Body of pancreas (tissue), 4 donors: ENCODE results near the gene LOC101059915.
"Not testable (repeated sequence)": the region's sequence is repeated elsewhere in the genome, so short reads cannot be mapped to it uniquely, and the experiment has no call there.

ENCODE experiments used
- ATAC-seq: fragments of 150-250 bp; one replicate; pipeline ENCODE4 v1.9.1; 2016
- DNase-seq, 4 donors: peaks; one replicate each; pipeline ENCODE4 v3.0.0-alpha.2; 2019
- H3K27ac ChIP-seq, 4 donors: fragments of 200-600 bp; sonication (generic); 1 replicate in 3 of 4; 2 replicates in 1 of 4; pipeline versions ENCODE4 v1.5.1 to v1.6.1; 2016 to 2019; ENCODE audit warnings: mild to moderate bottlenecking in 1 of 4, mixed read lengths in 1 of 4, moderate library complexity in 1 of 4
- H3K27me3 ChIP-seq, 2 donors: fragments of 200-600 bp; sonication (generic); one replicate each; pipeline ENCODE4 v1.6.0; 2016; ENCODE audit warnings: mild to moderate bottlenecking in 1 of 2
- H3K36me3 ChIP-seq, 2 donors: fragments of 200-600 bp; sonication (generic); replicated peaks in 1 of 2; 2 replicates each; pipeline ENCODE4 v1.5.1; 2016; ENCODE audit warnings: low read depth in 2 of 2; ENCODE audit not compliant: insufficient read depth in 1 of 2
- H3K4me1 ChIP-seq: fragments of 200-600 bp; sonication (generic); one replicate; pipeline ENCODE4 v1.6.0; 2016
- H3K4me3 ChIP-seq, 2 donors: fragments of 200-600 bp; sonication (generic); 1 replicate in 1 of 2; 2 replicates in 1 of 2; pipeline ENCODE4 v1.5.1; 2016 to 2019
- H3K9me3 ChIP-seq, 3 donors: fragments of 200-600 bp; sonication (generic); 1 replicate in 2 of 3; 2 replicates in 1 of 3; pipeline ENCODE4 v1.5.1; 2016
- CTCF ChIP-seq, 7 experiments: fragments of 450-650 bp in 4 of 7; fragments of 200-600 bp in 3 of 7; sonication (generic) in 3 of 7; IDR thresholded peaks; one replicate each; pipeline ENCODE4 v1.5.1; 2016 to 2019; ENCODE audit warnings: antibody characterized with exemption in 7 of 7
- POLR2A ChIP-seq, 3 donors: fragments of 450-650 bp; IDR thresholded peaks; one replicate each; pipeline ENCODE4 v1.6.1; 2016; ENCODE audit warnings: antibody characterized with exemption in 3 of 3, mild to moderate bottlenecking in 2 of 3
- WGBS, 2 donors: methylation state at CpG; one replicate each; pipeline ENCODE4 v1.1.5; 2017; 5-methylcytosine and 5-hydroxymethylcytosine counted together
- intact Hi-C: fragments of 100-400 bp; cut with DNase I; formaldehyde crosslinking; loops from one replicate; pipeline ENCODE4 v1.15.1; 2023

Gene LOC101059915

DNA sequence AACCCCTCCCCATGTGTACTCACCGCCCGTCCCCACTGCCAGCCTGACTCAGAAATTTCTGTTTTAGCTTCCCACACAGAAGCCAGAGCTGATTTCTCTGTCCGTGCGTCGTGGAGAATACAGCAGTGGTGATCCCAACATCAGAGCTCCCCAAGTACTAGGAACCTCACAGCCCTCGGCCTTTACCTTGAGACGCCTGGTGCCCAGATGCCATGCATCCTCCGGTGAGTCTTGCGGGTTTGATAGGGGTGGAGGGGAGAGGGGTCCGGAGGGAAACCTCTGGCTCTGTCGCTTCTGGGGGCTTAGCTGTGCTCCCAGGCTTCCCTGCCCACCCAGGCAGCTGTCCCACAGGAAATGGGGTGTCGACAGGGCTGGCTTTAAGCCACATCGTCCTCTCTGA is 2.1 kb downstream of the LOC101059915 start:
- ATAC-seq (no peak), DNase-seq (no peak)
- 64 to 80% methylated on average over 6 to 10 of the region's 13 CpGs for WGBS, 2 donors
- Histone ChIP-seq H3K4me3 (no peak overlapping the region), H3K27me3 (no peaks in the 10 kb centered on the region), H3K36me3 (no peaks in the 10 kb centered on the region), H3K9me3 (no peaks in the 10 kb centered on the region), H3K27ac (no peak overlapping the region), H3K4me1 (no peaks in the 10 kb centered on the region)
- no peak for TF ChIP-seq POLR2A (IDR thresholded peaks at IDR 0.05)
- TF ChIP-seq CTCF (IDR thresholded peaks at IDR 0.05) = no peak
- intact Hi-C loops = no loop called here

GRCh38 chrX:71669947-71670346 is 2.6 kb downstream of the LOC101059915 start:
- H3K27ac ChIP-seq, ATAC-seq, DNase-seq, intact Hi-C loops, H3K4me1 ChIP-seq, H3K9me3 ChIP-seq, H3K27me3 ChIP-seq, H3K36me3 ChIP-seq, H3K4me3 ChIP-seq: not testable (repeated sequence)
- WGBS, 2 donors = 7 to 22% methylated on average over 2 to 8 of the region's 10 CpGs
- peak in 2 of 7 experiments; percentile 19 to 21 for TF ChIP-seq CTCF (IDR thresholded peaks at IDR 0.05)

GRCh38 chrX:71671043-71671780 is 3.9 kb downstream of the LOC101059915 start:
- no peaks in the 10 kb centered on the region for H3K4me1 ChIP-seq
- no peaks in the 10 kb centered on the region for H3K9me3 ChIP-seq
- 52 to 71% methylated on average over 3 to 5 of the region's 12 CpGs for WGBS, 2 donors
- no peak for TF ChIP-seq POLR2A (IDR thresholded peaks at IDR 0.05)
- TF ChIP-seq CTCF (IDR thresholded peaks at IDR 0.05) = no peak
- intact Hi-C loops = no loop called here
- ATAC-seq = no peak
- no peak overlapping the region for H3K27ac ChIP-seq
- H3K27me3 ChIP-seq = no peaks in the 10 kb centered on the region
- no peak overlapping the region for H3K4me3 ChIP-seq
- no peak for DNase-seq
- no peaks in the 10 kb centered on the region for H3K36me3 ChIP-seq

- 91 to 97% methylated on average over 10 to 11 of the region's 11 CpGs for WGBS, 2 donors
- Histone ChIP-seq H3K9me3 (no peaks in the 10 kb centered on the region), H3K27me3 (no peaks in the 10 kb centered on the region), H3K4me1 (no peaks in the 10 kb centered on the region), H3K27ac (no peak overlapping the region), H3K4me3 (no peak overlapping the region), H3K36me3 (no peaks in the 10 kb centered on the region)
- ATAC-seq (no peak), DNase-seq (no peak)
- no peak for TF ChIP-seq POLR2A (IDR thresholded peaks at IDR 0.05)
- no peak for TF ChIP-seq CTCF (IDR thresholded peaks at IDR 0.05)
- intact Hi-C loops = no loop called here
These were observed 4.6 kb downstream of the LOC101059915 start for GRCh38 chrX:71671938-71672337.

GRCh38 chrX:71675636-71676035 is 8.3 kb downstream of the LOC101059915 start:
- H3K4me1 ChIP-seq, ATAC-seq, H3K27ac ChIP-seq, H3K36me3 ChIP-seq, DNase-seq, H3K4me3 ChIP-seq, intact Hi-C loops, H3K27me3 ChIP-seq, H3K9me3 ChIP-seq: not testable (repeated sequence)
- WGBS, 2 donors = 100% methylated on average over 6 of the region's 23 CpGs; no CpG with 5 or more reads in 1 of the 2 donors

- H3K4me3 ChIP-seq, H3K27me3 ChIP-seq, H3K9me3 ChIP-seq, ATAC-seq, DNase-seq, H3K36me3 ChIP-seq, intact Hi-C loops, H3K4me1 ChIP-seq, H3K27ac ChIP-seq: not testable (repeated sequence)
- 92% methylated on average over 17 of the region's 43 CpGs; no CpG with 5 or more reads in 1 of the 2 donors for WGBS, 2 donors
These were observed 8.9 kb downstream of the LOC101059915 start for GRCh38 chrX:71676068-71676795.

DNA sequence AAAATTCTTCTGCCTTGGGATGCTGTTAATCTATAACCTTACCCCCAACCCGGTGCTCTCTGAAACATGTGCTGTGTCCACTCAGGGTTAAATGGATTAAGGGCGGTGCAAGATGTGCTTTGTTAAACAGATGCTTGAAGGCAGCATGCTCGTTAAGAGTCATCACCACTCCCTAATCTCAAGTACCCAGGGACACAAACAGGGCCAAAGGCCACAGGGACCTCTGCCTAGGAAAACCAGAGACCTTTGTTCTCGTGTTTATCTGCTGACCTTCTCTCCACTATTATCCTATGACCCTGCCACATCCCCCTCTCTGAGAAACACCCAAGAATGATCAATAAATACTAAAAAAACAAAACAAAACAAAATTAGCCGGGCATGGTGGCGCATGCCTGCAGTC is 9.8 kb downstream of the LOC101059915 start:
- H3K27me3 ChIP-seq, H3K4me3 ChIP-seq, H3K4me1 ChIP-seq, H3K36me3 ChIP-seq, DNase-seq, intact Hi-C loops, H3K9me3 ChIP-seq, H3K27ac ChIP-seq, ATAC-seq: not testable (repeated sequence)
- 71 to 81% methylated on average over 2 to 6 of the region's 6 CpGs for WGBS, 2 donors
